GM12864 (cell line): Measurements from ENCODE around the gene P2RY14.
"Not testable (repeated sequence)": the region's sequence is repeated elsewhere in the genome, so short reads cannot be mapped to it uniquely, and the experiment has no call there.

ENCODE experiments used
- DNase-seq: peaks from one replicate; pipeline ENCODE4 v3.0.0-alpha.2; 2011; ENCODE audit warnings: low read depth
- H3K4me3 ChIP-seq: 2 replicates; pipeline ENCODE4 v1.5.1; 2011; ENCODE audit warnings: mild to moderate bottlenecking, low read depth, low read length, control low read depth
- CTCF ChIP-seq: IDR thresholded peaks from 2 replicates; pipeline ENCODE4 v1.5.1; 2011; ENCODE audit warnings: low read depth, mild to moderate bottlenecking, moderate library complexity, low read length, control low read depth, inconsistent platforms; ENCODE audit errors: missing control alignments

Gene P2RY14

GRCh38 chr3:151236736-151237135 lies 41.6 kb downstream of the P2RY14 start:
- no peak for DNase-seq
- no peak for TF ChIP-seq CTCF

GRCh38 chr3:151236316-151236715 lies 42.0 kb downstream of the P2RY14 start:
- DNase-seq: no peak
- H3K4me3 ChIP-seq: no peak overlapping the region
- TF ChIP-seq CTCF: no peak

More at GRCh38 chr3:151236736-151237135, 41.6 kb downstream of the P2RY14 start:
- H3K4me3 ChIP-seq: no peak overlapping the region

- H3K4me3 ChIP-seq: no peak overlapping the region
- TF ChIP-seq CTCF: no peak
- no peak for DNase-seq
Observed at GRCh38 chr3:151234825-151235224, 43.5 kb downstream of the P2RY14 start.

- TF ChIP-seq CTCF: no peak
- H3K4me3 ChIP-seq: no peak overlapping the region
- no peak for DNase-seq
Observed at GRCh38 chr3:151232991-151233390, 45.4 kb downstream of the P2RY14 start.

- not testable (repeated sequence) for DNase-seq, H3K4me3 ChIP-seq
Observed at GRCh38 chr3:151232403-151232802, 45.9 kb downstream of the P2RY14 start.

- no peak overlapping the region for H3K4me3 ChIP-seq
- TF ChIP-seq CTCF: no peak
- DNase-seq: peak; percentile 19
Observed at GRCh38 chr3:151230646-151231045, 47.7 kb downstream of the P2RY14 start.

- no peak for TF ChIP-seq CTCF
- no peak overlapping the region for H3K4me3 ChIP-seq
- DNase-seq: no peak
Observed at GRCh38 chr3:151228666-151229040, 49.7 kb downstream of the P2RY14 start.
